Adrenal gland (tissue), 5 donors: ENCODE results near the gene SOX3.

Experiments used
- CTCF ChIP-seq, 6 experiments: fragments of 450-650 bp in 4 of 6; fragments of 200-600 bp in 2 of 6; sonication (generic) in 1 of 6; IDR thresholded peaks; 1 replicate in 5 of 6; 2 replicates in 1 of 6; pipeline versions ENCODE4 v1.5.1 to v1.8.0; 2016 to 2021; ENCODE audit warnings: antibody characterized with exemption in 6 of 6, mild to moderate bottlenecking in 2 of 6, moderate library complexity in 1 of 6
- POLR2A ChIP-seq, 2 donors: fragments of 450-650 bp; IDR thresholded peaks; one replicate each; pipeline ENCODE4 v1.6.1; 2017; ENCODE audit warnings: antibody characterized with exemption in 2 of 2, mild to moderate bottlenecking in 2 of 2, moderate library complexity in 1 of 2
- donor health status: DM: no; HTN: no; CAD: no.

GRCh38 chrX:140509468-140510305 lies 4.8 kb upstream of the SOX3 start:
- no peak for TF ChIP-seq POLR2A (IDR thresholded peaks at IDR 0.05)
- TF ChIP-seq CTCF (IDR thresholded peaks at IDR 0.05): no peak
